Stimulated activated CD8-positive, alpha-beta memory T cell treated with anti-CD3 and anti-CD28 coated beads, Interleukin-2, amount 100 ng/mL, for 48 hours (primary cell): ENCODE measurements around the gene ZSCAN21.

ENCODE experiments used
- DNase-seq, 2 donors: peaks; one replicate each; pipeline ENCODE4 v3.0.0-alpha.2; 2020; ENCODE audit warnings: low read depth in 2 of 2

The ZSCAN21 gene

GRCh38 chr7:100075418-100075817, 25.8 kb downstream of the ZSCAN21 start:
- no peak for DNase-seq

GRCh38 chr7:100077205-100077604, 27.6 kb downstream of the ZSCAN21 start:
- no peak for DNase-seq

- no peak for DNase-seq
These were observed 29.5 kb downstream of the ZSCAN21 start for GRCh38 chr7:100079024-100079560.

GRCh38 chr7:100080907-100081534, 31.4 kb downstream of the ZSCAN21 start:
- DNase-seq, result no peak

- peak; percentile 94 to 97 for DNase-seq
These were observed 32.0 kb downstream of the ZSCAN21 start, which contains the start of gene ZNF3 for GRCh38 chr7:100081535-100082102. ZNF3 (minus strand) TSS chr7:100081723; CDS start chr7:100077357, 4,366 bp downstream.

GRCh38 chr7:100082978-100083377, 33.4 kb downstream of the ZSCAN21 start:
- no peak for DNase-seq

GRCh38 chr7:100085515-100085914, 35.9 kb downstream of the ZSCAN21 start:
- DNase-seq, result no peak

- no peak for DNase-seq
These were observed 37.6 kb downstream of the ZSCAN21 start for GRCh38 chr7:100087055-100087750.

- no peak for DNase-seq
These were observed 38.6 kb downstream of the ZSCAN21 start for GRCh38 chr7:100088095-100088620.

GRCh38 chr7:100088621-100089457, 39.3 kb downstream of the ZSCAN21 start, which contains the start of gene COPS6:
COPS6 (plus strand) TSS chr7:100088969; CDS start chr7:100088991, 22 bp downstream.
- DNase-seq, result peak; percentile 81 to 83

- DNase-seq, result no peak
These were observed 40.1 kb downstream of the ZSCAN21 start for GRCh38 chr7:100089458-100090196.

- DNase-seq, result no peak
These were observed 41.2 kb downstream of the ZSCAN21 start for GRCh38 chr7:100090527-100091410.

GRCh38 chr7:100091411-100092181, 42.0 kb downstream of the ZSCAN21 start:
- no peak for DNase-seq

GRCh38 chr7:100093054-100093453, 43.5 kb downstream of the ZSCAN21 start:
- no peak for DNase-seq

- no peak for DNase-seq
These were observed 43.9 kb downstream of the ZSCAN21 start for GRCh38 chr7:100093498-100093897.

GRCh38 chr7:100093925-100094486, 44.4 kb downstream of the ZSCAN21 start:
- DNase-seq, result no peak

GRCh38 chr7:100095289-100095688, 45.7 kb downstream of the ZSCAN21 start:
- DNase-seq, result no peak

GRCh38 chr7:100095704-100096103, 46.1 kb downstream of the ZSCAN21 start:
- DNase-seq, result no peak

- no peak for DNase-seq
These were observed 49.3 kb downstream of the ZSCAN21 start for GRCh38 chr7:100098913-100099312.
